NCI-H2196 (cell line): ENCODE measurements around the gene PPP3CB.

Experiments used
- DNase-seq: peaks from one replicate; lab custom pipeline; 2025; ENCODE audit not compliant: unreplicated experiment; lab: John Stamatoyannopoulos, UW

PPP3CB gene

GRCh38 chr10:73495884-73496674, at the start of gene PPP3CB:
PPP3CB (minus strand) TSS chr10:73496024; CDS start chr10:73495889, 135 bp downstream.
- peak; percentile 71 for DNase-seq

DNA sequence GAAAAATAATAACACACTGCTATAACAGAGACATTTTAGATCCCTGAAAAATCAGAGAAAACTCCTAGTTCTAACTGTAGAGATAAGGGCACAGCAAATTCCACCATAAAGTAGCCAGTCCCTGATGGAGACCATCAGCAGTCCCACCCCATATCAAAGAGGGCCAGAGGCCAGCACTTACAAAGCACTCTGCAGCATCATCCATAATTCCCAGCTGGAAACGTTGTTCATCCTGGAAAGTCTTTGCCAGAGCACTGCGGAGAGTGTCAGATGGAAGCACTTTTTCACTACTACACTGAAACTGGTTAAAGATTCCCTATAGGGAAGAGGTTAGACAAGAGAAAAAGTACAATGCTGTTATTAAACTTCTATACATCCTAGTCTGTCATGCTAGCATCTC, 49.5 kb upstream of the PPP3CB start:
- no peak for DNase-seq

GRCh38 chr10:73537709-73538108, 41.9 kb upstream of the PPP3CB start:
- no peak for DNase-seq

- DNase-seq = no peak
Measured at GRCh38 chr10:73537288-73537687, 41.5 kb upstream of the PPP3CB start.

DNA sequence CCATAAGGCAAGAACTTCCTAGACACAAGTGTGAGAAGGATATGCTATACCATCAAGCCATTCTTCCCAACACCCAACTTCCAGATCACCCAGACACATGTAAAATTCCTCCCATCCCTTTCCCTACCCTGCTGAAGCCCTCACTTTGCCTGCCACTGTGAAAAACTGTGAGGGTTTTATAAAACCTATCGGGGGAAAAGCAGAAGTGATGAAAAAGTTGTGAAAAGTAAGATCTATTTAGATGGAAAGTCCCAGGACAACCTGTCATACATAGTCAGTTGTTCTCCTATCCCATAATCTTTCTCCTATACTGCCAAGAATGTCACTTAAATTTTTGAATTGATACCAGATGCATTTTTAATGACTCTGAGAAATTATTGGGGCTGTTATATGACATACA, 39.0 kb upstream of the PPP3CB start:
- DNase-seq = no peak

DNA sequence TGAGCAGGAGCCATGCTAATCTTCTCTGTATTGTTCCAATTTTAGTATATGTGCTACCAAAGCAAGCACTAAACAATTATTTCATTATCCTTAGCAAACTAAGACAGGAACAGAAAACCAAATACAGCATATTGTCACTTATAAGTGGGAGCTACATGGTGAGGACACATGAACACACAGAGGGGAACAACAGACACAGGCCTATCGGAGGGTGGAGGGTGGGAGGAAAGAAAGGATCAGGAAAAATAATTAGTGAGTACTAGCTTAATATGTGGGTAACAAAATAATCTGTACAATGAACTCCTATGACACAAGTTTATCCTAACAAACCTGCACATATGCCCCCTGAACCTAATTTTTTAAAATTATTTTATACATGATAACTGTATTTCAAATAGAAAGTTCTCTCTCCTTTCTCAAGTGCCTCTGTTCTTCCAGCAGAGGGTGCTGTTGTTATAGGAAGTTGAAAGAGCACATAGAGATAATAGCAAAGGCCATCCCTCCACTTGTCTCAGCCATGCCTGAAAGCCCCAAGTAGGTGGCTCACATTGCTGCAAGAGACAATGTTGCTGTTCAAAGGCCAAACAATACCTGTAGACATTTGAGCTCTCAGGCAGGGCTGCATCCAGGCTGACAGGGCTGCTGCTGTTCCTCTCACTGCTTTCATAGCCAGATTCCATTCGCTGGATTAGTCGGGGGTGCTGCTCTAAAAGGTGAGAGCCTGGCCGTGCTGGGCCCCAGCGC, 33.4 kb upstream of the PPP3CB start:
- DNase-seq = peak; percentile 78

DNA sequence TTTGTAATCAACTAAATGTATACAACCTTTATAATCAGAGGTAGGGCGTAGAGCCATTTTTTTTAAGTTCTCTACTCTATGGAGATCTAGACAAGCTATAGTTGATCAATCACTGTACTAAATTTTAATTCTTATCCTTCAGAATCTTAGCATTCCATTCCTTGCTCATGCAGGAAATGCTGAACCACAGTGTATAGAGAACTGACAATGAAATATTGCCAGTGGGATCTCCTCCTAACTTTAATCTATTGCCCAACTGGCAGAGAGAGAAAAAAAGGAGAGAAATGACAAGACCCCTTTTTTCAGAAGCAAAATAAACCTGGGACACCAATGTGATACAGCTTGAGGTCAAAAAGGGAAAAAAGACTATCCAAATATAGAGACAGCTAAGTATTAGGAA, 26.4 kb upstream of the PPP3CB start:
- no peak for DNase-seq

DNA sequence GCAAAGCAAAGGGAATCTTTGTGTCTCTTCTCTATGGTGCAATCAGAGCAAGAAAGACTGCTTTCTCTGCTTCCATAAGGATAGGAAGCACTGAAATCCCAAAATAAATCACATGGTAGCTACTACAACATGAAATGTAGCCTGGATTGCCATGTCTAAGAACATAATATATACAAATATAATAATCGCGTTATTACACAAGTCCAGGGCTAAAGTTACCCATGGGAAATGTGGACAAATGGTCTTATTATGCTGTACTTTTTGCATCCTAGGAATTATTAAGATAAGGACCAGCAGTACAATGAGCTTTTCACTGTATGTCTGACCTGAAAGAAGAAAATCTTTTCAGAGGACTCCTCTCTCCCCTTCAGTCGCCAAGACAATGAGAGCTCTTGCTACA, 23.5 kb upstream of the PPP3CB start:
- no peak for DNase-seq

DNA sequence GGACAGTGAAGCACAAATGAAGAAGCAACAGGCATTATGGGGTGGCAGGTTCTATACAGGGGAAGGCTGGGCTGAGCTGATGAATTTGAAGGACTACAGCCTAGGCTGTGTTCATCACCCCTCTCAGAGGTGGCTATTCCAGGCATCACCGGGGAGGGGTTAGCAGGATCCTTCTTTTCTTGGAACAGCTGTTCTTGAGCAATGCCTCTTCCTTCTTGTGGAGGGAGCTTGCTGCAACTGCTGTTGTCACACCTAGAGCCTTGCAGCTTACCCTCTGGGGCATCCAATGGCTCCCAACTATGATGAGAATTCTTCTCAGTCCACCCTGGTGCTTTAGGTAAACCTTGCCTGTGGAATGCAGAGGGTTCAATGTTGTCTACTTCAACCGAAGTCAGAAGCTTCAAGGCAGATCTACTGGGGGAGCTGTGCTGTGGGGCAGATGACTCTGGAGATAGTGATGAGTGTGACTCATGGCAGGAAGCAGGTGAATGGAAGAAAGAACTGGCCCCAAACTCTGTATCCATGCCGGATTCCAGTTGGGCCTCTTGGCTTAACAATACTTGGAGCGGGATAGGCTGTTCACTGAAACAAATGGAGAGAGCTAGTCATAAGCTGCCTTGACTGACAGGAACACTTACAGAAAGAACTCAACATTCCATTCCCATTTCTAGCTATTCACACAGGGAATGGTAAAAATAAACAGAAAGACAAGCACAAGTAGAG, 21.5 kb upstream of the PPP3CB start:
- no peak for DNase-seq

GRCh38 chr10:73512207-73512743, 16.5 kb upstream of the PPP3CB start:
- DNase-seq = no peak

- DNase-seq = no peak
Measured at GRCh38 chr10:73509695-73510094, 13.9 kb upstream of the PPP3CB start.

DNA sequence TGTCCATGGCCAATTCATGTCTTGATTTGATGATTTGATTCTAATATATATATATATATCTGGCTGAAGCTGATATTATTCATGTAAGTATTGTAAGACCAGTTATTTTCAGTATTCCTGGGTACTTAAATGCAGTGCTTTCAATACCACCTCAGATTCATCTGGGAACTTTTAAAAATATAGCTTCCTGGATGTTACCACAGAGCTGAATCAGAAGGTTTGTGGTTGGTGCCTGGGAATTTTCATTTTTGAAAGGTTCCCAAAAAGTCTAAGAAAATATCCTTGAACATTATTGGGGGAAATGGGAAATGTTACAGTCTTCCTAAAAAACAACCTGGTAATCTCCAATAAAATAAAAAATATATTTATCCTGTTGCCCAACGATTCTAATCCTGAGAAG, 10.7 kb upstream of the PPP3CB start:
- no peak for DNase-seq

DNA sequence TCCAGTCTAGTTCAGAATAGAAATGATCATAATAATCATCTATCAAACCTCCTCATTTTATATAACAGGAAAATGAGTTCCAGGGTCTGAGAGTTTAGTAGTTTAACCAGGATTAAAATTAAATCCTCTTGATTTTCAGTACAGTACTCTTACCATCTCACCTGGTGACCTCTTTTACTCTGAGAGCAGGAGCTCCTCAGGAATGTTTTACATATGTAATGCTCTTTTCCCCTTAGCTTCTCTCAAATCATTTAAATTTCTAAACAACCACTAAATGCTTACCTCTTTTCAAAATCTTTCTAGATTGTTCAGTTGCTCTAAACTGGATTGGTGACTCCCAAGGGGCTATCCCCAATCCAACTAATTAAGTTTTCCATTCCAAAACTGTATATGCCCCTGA, 10.2 kb upstream of the PPP3CB start:
- no peak for DNase-seq

DNA sequence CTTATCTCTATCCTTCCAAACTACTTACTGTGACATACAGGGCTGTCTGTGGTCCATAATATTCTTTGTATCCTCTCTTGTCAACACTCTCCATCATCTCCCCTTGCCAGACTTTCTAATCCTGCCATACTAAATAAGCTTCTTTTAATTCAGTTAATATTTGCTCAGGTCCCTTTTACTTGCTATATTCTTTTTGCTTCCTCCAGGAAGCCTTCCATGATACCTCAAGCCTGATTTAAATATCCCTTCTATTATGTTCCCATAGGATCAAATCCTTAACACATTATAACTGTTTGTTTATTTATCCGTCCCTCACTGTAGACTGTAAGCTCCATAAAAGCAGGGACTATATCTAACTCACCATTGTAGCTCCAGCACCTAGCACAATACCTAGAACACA, 7.2 kb upstream of the PPP3CB start:
- no peak for DNase-seq

DNA sequence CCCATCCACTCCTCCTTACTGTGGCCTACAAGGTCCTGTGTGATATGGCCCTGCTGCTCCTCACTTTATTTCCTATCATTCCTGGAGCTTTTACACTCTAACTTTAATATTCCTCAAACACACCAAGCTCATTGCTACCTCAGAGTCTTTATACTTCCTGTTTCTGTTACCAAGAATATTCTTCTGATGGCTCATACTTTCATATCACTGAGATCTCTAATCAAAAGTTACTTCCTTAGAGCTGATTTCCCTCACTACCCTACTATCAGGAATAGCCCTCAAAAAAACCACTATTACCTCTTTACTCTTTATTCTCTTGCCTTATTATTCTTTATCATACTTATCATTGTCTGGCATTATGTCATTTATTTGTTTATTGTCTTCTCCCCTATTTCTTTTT, 5.8 kb upstream of the PPP3CB start:
- DNase-seq = no peak

DNA sequence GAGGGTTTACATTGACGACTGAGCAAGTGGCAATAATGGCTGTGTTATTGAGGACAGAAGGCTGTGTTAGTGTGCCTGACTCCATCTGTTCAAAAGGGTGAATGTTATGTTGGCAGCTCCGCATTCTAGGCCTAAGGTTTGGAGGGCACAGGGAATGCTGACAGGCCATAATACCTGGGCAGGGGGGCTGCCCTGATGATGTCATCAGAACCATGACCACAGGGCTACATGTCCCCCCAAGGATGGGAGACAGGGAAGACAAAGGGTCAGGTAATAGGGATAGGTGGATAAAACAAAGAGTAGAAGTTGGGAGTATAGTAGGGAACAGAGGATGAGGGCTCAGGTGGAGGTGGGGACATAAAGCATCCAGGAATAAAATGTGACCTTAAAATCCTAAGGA, 1.8 kb upstream of the PPP3CB start:
- DNase-seq = no peak

- DNase-seq = peak; percentile 71
Measured at GRCh38 chr10:73495226-73495883, 469 bp downstream of the PPP3CB start.

DNA sequence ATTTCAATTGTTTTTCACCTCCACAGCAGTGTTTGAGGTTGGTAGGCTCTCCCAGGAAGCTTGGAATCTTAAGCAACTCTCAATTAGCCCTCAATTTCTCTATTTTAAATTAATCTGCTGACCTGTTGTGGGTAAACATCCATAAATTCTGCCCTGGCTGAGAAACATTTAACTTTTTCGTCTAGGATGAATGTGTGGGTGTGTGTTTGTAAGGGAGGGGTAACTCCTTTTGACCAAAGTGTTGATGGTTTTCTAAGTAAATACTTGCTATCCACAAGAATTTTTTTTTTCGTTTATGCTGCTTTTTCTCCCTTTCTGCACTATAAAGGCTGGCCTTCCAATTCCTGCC, 973 bp downstream of the PPP3CB start:
- DNase-seq = no peak

GRCh38 chr10:73494213-73494612, 1.6 kb downstream of the PPP3CB start:
- DNase-seq = no peak

GRCh38 chr10:73493781-73494180, 2.0 kb downstream of the PPP3CB start:
- no peak for DNase-seq

DNA sequence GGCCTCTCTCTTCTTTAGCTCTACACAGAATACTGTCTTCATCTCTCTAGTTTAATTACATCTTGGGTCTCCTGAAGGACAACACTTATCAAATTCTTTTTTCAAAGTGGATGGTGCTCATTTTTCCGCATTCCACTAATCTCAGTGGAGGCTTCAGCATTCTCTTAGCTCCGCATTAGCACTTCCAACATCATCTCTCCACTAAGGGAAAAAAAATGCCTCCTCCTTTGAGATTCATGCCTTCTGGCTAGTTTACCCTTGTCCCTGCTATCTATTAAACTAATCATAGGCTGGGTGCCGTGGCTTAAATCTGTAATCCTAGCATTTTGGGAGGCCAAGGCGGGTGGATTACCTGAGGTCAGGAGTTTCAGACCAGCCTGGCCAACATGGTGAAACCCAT, 9.2 kb downstream of the PPP3CB start:
- DNase-seq = no peak
